ENCODE measurements around the gene PLD4.

GRCh38 chr14:104908303-104908702 lies 16.4 kb upstream of the PLD4 start:
- TF ChIP-seq ZNF532 (CRISPR knock-in tag; IDR thresholded peaks at IDR 0.05; ENCODE audit: borderline replicate concordance) (no peak), CREM (CRISPR knock-in tag; IDR thresholded peaks at IDR 0.05) (no peak), CTCF (IDR thresholded peaks at IDR 0.05) (no peak)
- TF ChIP-seq, protein P1, sequence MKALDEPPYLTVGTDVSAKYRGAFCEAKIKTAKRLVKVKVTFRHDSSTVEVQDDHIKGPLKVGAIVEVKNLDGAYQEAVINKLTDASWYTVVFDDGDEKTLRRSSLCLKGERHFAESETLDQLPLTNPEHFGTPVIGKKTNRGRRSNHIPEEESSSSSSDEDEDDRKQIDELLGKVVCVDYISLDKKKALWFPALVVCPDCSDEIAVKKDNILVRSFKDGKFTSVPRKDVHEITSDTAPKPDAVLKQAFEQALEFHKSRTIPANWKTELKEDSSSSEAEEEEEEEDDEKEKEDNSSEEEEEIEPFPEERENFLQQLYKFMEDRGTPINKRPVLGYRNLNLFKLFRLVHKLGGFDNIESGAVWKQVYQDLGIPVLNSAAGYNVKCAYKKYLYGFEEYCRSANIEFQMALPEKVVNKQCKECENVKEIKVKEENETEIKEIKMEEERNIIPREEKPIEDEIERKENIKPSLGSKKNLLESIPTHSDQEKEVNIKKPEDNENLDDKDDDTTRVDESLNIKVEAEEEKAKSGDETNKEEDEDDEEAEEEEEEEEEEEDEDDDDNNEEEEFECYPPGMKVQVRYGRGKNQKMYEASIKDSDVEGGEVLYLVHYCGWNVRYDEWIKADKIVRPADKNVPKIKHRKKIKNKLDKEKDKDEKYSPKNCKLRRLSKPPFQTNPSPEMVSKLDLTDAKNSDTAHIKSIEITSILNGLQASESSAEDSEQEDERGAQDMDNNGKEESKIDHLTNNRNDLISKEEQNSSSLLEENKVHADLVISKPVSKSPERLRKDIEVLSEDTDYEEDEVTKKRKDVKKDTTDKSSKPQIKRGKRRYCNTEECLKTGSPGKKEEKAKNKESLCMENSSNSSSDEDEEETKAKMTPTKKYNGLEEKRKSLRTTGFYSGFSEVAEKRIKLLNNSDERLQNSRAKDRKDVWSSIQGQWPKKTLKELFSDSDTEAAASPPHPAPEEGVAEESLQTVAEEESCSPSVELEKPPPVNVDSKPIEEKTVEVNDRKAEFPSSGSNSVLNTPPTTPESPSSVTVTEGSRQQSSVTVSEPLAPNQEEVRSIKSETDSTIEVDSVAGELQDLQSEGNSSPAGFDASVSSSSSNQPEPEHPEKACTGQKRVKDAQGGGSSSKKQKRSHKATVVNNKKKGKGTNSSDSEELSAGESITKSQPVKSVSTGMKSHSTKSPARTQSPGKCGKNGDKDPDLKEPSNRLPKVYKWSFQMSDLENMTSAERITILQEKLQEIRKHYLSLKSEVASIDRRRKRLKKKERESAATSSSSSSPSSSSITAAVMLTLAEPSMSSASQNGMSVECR (CRISPR knock-in tag; IDR thresholded peaks at IDR 0.05; ENCODE audit: borderline replicate concordance), result no peak

All from WTC11 (cell line).